Stimulated activated CD8-positive, alpha-beta memory T cell treated with anti-CD3 and anti-CD28 coated beads, Interleukin-15, amount 100 ng/mL, for 48 hours (primary cell): ENCODE data around the gene NPHS1.
"Not testable (repeated sequence)": the region's sequence is repeated elsewhere in the genome, so short reads cannot be mapped to it uniquely, and the experiment has no call there.

Experiments used
- DNase-seq, 2 donors: peaks; one replicate each; pipeline ENCODE4 v3.0.0-alpha.2; 2020; ENCODE audit warnings: low read depth in 2 of 2

The NPHS1 gene

GRCh38 chr19:35848486-35848885, 3.8 kb downstream of the NPHS1 start:
- DNase-seq: no peak

DNA sequence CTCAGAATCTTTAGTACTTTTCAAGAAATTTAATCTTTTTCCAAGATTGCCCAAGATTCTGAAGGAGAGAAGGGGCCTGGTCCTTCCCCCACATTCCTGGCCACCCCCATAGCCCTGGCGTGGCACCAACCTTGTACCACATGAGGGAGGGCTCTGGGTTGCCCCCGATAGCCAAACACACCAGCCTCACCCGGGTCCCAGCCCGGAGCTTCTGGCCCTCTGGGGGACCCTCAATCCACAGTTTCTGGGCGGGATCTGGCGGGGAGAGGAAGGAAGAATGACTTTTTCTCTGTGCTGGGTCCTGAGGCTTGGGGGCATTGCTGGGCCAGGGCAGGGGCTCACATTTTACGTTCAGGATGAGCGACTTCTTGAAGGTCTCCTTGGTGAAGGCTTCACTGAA, 4.4 kb downstream of the NPHS1 start:
- no peak for DNase-seq

DNA sequence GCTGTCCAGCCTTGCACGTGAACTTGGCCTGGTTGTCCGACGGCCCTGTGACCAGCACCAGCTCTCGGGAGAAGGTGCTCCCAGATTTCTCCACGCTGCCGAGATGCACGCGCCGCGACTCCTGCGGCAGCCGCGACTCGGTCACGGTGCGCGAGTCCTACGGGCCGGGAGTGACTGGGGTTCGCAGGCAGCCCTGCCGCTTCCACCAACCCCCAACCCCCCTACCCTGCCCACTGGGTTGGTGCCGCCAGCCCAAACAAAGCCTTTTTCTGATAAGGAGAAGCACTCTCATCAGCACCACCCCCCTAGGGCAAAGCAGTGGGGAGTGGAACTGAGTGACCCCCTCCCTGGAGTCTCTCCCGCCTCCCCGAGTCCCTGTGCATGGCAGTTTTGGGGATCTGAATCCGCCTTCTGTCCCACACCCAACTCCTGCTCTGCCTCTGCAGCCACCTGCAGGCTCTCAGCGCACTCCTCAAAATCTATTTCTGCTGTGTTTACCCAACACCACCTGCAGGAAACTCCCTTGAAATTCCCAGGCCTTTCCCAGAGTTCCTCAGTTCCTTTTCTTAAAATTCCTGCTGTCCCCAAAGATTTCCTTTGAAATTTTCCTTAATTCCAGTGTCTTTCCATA, 6.2 kb downstream of the NPHS1 start:
- no peak for DNase-seq

GRCh38 chr19:35845215-35846037, 6.9 kb downstream of the NPHS1 start:
- DNase-seq: no peak

DNA sequence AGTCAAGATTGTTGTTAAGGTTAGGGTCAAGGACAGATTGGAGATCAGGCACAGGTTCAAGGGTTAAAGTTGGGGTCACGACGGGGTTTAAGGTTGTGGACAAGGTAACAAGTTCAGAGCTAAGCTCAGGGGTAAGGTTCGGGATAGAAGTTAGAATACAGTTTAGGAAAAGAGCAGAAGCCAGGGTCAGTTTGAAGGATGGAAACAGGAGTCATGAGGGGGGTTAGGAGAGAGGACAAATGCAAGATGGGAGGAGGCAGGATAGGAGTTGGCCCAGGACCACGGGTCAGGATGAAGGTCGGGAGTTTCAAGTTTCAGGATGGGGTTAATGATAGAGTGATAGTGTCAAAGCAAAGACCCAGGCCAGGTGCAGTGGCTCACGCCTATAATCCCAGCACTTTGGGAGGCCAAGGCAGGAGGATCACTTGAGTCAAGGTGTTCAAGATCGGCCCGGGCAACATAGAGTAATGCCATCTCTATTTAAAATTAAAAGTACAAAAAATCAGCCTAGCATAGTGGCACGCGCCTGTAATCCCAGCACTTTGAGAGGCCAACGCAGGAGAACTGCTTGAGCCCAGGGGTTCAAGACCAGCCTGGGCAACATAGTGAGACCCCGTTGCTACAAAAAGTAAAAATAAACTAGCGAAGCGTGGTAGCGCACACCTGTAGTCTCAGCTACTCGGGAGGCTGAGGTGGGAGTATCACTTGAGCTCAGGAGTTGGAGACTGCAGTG, 7.7 kb downstream of the NPHS1 start:
- no peak for DNase-seq

- no peak for DNase-seq
Measured at GRCh38 chr19:35843676-35844481, 8.4 kb downstream of the NPHS1 start.

DNA sequence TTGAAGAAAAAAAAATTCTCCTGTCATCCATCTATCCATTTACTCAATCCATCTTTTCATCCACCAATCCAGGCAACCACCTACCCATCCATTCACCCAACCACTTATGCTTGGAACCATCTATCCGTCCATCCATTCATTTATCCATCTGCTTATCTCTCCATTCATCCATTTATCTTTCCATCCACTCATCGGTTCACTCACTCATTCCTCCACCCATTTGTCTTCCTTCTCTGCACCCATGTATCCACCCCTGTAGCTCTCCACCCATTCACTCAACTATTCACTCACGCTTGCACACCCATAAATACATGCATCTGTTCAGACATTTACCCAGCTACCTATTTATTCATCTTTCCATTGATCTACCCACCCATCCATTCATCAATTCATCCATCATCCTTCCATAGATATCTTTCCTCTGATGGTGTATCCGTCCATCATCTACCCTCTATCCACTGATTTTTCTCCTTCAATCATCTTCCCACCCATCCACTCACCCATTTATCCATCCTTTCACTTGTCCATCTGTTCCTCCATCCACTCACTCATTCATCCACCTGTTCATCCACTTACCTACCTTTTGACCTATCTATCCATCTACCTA, 9.5 kb downstream of the NPHS1 start:
- DNase-seq: no peak

- DNase-seq: no peak
Measured at GRCh38 chr19:35841961-35842595, 10.2 kb downstream of the NPHS1 start.

GRCh38 chr19:35836096-35836495, 16.2 kb downstream of the NPHS1 start:
- DNase-seq: not testable (repeated sequence)

GRCh38 chr19:35833972-35834371, 18.3 kb downstream of the NPHS1 start:
- DNase-seq: no peak

DNA sequence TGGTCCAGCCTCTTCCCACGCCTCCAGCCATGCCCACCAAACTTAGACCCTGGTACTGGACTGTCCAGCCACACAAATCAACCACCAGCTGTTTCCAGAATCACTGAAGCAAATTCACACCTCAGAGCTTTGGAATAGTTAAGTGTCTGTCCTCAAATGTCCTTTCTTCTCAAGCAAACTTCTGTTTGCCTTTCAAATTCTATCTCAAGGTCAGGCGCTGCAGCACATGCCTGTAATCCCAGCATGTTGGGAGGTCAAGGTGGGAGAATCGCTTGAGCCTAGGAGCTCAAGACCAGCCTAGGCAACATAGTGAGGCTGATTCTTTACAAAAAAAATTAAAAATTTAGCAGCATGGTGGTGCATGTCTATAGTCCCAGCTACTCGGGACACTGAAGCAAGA, 20.2 kb downstream of the NPHS1 start:
- no peak for DNase-seq

DNA sequence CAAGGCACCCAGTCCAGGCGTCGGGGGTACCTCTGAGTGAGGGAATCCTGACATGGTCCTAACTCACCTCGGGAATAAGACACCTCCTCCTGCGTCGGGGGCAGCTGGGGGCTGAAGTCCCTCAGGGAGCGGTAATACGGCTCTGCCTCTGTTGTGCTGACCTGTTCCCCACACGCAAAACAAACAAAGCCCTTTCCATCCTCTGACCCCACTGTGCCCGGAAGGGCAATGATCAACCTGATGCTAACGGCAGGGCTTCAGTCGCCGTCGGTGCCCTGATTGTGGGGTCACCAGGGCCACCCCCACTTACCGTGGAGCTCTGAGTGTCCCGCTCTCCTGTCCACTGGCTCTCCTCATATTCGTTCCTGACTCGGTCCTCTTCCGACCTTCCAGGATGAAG, 21.3 kb downstream of the NPHS1 start:
- no peak for DNase-seq

- no peak for DNase-seq
Measured at GRCh38 chr19:35828692-35829301, 23.5 kb downstream of the NPHS1 start.

- no peak for DNase-seq
Measured at GRCh38 chr19:35824150-35824549, 28.2 kb downstream of the NPHS1 start.

DNA sequence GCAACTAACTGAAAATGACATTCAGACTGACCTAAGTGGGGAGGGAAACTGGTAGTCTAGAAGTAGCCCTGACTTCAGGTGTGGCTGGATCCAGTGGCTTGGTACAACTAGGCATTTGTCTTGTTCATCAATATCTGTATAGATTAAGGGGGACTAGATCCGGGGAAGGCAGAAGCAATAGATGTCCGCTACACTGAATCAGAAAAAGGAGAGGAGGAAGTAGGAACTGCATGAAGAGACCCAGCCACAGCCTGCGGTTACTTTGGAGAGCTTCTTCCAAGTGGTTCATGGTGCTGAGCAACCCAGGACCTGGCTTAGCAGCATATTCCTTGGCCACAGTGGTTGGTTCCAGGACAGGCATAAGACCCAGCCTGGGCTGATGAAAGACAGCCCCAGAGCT, 29.7 kb downstream of the NPHS1 start:
- DNase-seq: no peak

- DNase-seq: no peak
Measured at GRCh38 chr19:35818445-35818844, 33.9 kb downstream of the NPHS1 start.

DNA sequence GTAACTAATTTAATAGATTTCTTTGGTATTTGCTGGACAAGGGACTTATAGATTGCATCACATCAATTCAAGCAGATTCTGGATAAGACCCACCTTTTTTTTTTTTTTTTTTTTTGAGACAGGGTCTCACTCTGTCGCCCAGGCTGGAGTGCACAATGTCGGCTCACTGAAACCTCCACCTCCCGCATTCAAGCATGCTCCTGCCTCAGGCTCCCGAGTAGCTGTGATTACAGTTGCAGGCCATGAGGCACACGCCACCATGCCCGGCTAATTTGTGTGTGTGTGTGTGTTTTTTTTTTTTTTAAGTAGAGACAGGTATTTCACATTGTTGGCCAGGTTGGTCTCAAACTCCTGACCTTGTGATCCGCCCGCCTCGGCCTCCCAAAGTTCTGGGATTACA, 35.5 kb downstream of the NPHS1 start:
- DNase-seq: no peak

GRCh38 chr19:35816262-35816661, 36.0 kb downstream of the NPHS1 start:
- DNase-seq: no peak

DNA sequence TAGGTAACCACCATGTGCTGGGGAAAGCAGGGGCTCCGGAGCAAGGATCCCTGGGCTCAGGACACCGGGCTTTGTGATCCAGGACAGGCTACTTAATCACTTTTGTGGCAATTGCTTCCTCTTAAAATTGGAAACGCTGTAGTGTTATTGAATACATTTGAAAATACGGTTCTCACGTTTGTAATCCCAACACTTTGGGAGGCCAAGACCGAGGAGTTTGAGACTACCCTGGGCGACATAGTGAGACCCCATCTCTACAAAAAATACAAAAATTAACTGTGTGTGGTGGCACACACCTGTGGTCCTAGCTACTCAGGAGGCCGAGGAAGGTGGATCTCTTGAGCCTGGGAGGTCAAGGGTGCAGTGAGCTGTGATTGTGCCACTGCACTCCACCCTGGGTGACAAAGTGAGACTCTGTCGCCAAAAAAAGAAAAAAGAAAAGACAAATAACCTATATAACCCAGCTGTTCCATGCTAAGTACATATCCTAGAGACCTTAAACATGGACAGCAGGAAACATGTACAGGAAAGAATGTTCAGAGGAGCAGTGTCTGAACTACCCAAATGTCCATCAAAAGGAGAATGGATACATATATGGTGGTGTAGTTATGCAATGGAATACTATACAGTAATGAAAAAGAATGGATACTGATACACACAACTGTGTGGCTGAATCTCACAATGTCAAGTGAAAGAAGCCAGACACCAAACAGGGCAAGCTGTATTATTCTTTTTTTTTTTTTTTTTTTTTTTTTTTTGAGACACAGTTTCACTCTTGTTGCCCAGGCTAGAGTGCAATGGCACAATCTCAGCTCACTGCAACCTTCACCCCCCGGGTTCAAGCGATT, 39.0 kb downstream of the NPHS1 start:
- no peak for DNase-seq
